Thyroid gland (tissue), 4 donors: ENCODE data around the gene RORB.

Experiments used
- POLR2A ChIP-seq, 2 donors: fragments of 450-650 bp; IDR thresholded peaks; one replicate each; pipeline ENCODE4 v1.6.1; 2017; ENCODE audit warnings: antibody characterized with exemption in 2 of 2, mild to moderate bottlenecking in 2 of 2, moderate library complexity in 1 of 2
- TF ChIP-seq, protein P1 (sequence below), 6 experiments: fragments of 200-600 bp in 3 of 6; fragments of 450-650 bp in 3 of 6; sonication (generic) in 3 of 6; IDR thresholded peaks; one replicate each; pipeline ENCODE4 v1.5.1; 2016 to 2019; ENCODE audit warnings: antibody characterized with exemption in 6 of 6, mild to moderate bottlenecking in 2 of 6, inconsistent platforms in 1 of 6, moderate library complexity in 1 of 6

DNA sequence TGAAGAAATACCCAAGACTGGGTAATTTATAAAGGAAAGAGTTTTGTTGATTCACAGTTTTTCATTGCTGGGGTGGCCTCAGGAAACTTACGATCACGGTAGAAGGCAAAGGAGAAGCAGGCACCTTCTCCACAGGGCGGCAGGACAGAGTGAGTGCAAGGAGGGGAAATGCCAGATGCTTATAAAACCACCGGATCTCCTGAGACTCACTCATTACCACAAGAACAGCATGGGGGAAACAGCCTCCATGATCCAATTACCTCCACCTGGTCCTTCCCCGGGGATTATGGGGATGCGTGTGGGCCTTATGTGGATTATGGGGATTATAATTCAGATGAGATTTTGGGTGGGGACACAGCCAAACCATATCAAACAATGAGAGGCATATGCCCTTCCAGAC, 18.5 kb upstream of the RORB start:
- no peak for TF ChIP-seq POLR2A (IDR thresholded peaks at IDR 0.05)
- TF ChIP-seq, protein P1, sequence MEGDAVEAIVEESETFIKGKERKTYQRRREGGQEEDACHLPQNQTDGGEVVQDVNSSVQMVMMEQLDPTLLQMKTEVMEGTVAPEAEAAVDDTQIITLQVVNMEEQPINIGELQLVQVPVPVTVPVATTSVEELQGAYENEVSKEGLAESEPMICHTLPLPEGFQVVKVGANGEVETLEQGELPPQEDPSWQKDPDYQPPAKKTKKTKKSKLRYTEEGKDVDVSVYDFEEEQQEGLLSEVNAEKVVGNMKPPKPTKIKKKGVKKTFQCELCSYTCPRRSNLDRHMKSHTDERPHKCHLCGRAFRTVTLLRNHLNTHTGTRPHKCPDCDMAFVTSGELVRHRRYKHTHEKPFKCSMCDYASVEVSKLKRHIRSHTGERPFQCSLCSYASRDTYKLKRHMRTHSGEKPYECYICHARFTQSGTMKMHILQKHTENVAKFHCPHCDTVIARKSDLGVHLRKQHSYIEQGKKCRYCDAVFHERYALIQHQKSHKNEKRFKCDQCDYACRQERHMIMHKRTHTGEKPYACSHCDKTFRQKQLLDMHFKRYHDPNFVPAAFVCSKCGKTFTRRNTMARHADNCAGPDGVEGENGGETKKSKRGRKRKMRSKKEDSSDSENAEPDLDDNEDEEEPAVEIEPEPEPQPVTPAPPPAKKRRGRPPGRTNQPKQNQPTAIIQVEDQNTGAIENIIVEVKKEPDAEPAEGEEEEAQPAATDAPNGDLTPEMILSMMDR (IDR thresholded peaks at IDR 0.05): no peak
